Liver (tissue), 3 donors: ENCODE results near the gene PDE4B.

Source experiments
- FOXA1 ChIP-seq: IDR thresholded peaks from 2 replicates; pipeline ENCODE4 v1.6.1; 2016; ENCODE audit warnings: antibody characterized with exemption
- RXRA ChIP-seq, 2 donors: IDR thresholded peaks; 2 replicates each; pipeline ENCODE4 v1.6.1; 2017 to 2018; ENCODE audit warnings: antibody characterized with exemption in 2 of 2, mild to moderate bottlenecking in 1 of 2
- SP1 ChIP-seq: IDR thresholded peaks from 2 replicates; pipeline ENCODE4 v1.6.1; 2018; ENCODE audit warnings: antibody characterized with exemption, mild to moderate bottlenecking
- TAF1 ChIP-seq: conservative IDR thresholded peaks from 2 replicates; pipeline ENCODE4 v1.6.1; 2016; ENCODE audit warnings: antibody characterized with exemption, mild to moderate bottlenecking
- TF ChIP-seq, protein P1 (sequence below): fragments of 150-350 bp; IDR thresholded peaks from 2 replicates; pipeline ENCODE4 v1.5.1; 2017; ENCODE audit warnings: improper control_type of control experiment, low read depth, low read length; ENCODE audit not compliant: missing input control
- TF ChIP-seq, protein P2 (sequence below): IDR thresholded peaks from 2 replicates; pipeline ENCODE4 v1.6.1; 2016; ENCODE audit warnings: antibody characterized with exemption
- TF ChIP-seq, protein P3 (sequence below): IDR thresholded peaks from 2 replicates; pipeline ENCODE4 v1.6.1; 2016; ENCODE audit warnings: antibody characterized with exemption
- donor health status: healthy.
- donor health status: healthy.

- TF ChIP-seq, protein P1, sequence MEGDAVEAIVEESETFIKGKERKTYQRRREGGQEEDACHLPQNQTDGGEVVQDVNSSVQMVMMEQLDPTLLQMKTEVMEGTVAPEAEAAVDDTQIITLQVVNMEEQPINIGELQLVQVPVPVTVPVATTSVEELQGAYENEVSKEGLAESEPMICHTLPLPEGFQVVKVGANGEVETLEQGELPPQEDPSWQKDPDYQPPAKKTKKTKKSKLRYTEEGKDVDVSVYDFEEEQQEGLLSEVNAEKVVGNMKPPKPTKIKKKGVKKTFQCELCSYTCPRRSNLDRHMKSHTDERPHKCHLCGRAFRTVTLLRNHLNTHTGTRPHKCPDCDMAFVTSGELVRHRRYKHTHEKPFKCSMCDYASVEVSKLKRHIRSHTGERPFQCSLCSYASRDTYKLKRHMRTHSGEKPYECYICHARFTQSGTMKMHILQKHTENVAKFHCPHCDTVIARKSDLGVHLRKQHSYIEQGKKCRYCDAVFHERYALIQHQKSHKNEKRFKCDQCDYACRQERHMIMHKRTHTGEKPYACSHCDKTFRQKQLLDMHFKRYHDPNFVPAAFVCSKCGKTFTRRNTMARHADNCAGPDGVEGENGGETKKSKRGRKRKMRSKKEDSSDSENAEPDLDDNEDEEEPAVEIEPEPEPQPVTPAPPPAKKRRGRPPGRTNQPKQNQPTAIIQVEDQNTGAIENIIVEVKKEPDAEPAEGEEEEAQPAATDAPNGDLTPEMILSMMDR, result no peak
- no peak for TF ChIP-seq SP1
- no peak for TF ChIP-seq TAF1
- TF ChIP-seq RXRA (IDR thresholded peaks at IDR 0.05), result no peak
- no peak for TF ChIP-seq FOXA1
- TF ChIP-seq, protein P2, sequence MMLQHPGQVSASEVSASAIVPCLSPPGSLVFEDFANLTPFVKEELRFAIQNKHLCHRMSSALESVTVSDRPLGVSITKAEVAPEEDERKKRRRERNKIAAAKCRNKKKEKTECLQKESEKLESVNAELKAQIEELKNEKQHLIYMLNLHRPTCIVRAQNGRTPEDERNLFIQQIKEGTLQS, result no peak
- TF ChIP-seq, protein P3, sequence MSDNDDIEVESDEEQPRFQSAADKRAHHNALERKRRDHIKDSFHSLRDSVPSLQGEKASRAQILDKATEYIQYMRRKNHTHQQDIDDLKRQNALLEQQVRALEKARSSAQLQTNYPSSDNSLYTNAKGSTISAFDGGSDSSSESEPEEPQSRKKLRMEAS, result no peak
These were observed 23.1 kb upstream of the PDE4B start for GRCh38 chr1:65769636-65770035.
